ENCODE data around the gene RPL13A. TPM values are rescaled to one million over a fixed set of nuclear protein-coding genes. Genes with fewer than 3 reads are reported as not detected.

RPL13A gene
- total RNA-seq, 1 experiment from 2014 or later: 3,286 TPM

DNA sequence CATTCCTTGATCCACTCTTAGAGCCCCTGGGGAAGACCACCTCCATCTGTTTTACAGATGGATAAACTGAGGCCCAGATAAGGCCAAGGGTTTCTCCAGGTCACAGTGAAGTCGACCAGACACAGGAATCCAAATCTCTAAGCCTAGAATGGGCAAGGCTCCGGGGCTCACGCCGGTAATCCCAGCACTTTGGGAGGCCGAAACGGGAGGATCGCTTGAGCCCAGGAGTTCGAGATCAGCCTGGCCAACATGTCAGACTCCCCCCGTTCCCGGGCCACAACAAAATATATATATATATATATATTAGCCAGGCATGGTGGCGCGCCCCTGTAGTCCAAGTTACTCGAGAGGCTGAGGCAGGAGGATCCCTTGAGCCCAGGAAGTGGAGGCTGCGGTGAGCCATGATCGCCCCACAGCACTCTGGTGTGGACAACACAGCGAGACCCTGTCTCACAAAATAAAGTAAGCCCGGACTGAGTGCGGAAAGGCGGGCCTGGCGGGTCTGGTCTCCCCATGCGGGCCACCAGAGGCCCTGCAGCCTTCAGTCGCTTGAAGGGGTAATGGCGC lies 615 bp upstream of the RPL13A start:
- Histone ChIP-seq H3K4me2 (ENCODE audit: insufficient read depth, insufficient read length, low read length) (no peak overlapping the region), H2BK12ac (ENCODE audit: insufficient read length, low read depth, low read length) (no peak overlapping the region), H4K8ac (replicated peaks; ENCODE audit: insufficient read length, low read depth, low read length) (no peak overlapping the region), H3K14ac (ENCODE audit: insufficient read depth, low read length) (no peak overlapping the region), H3K18ac (ENCODE audit: insufficient read length, low read depth, low read length) (peak overlapping the region; percentile 47), H3K9me3 (ENCODE audit: control insufficient read depth, low read depth, low read length) (no peaks in the 10 kb centered on the region), H4K91ac (ENCODE audit: insufficient read length, low read depth, low read length) (no peak overlapping the region), H4K20me1 (ENCODE audit: control insufficient read depth, insufficient read depth, insufficient read length) (no peaks in the 10 kb centered on the region), H3K79me2 (ENCODE audit: insufficient read depth, low read length) (peaks cover 18% of the 10 kb centered on the region), H2BK5ac (ENCODE audit: insufficient read length, low read length) (no peak overlapping the region), H2BK20ac (ENCODE audit: low read depth, low read length, poor library complexity, severe bottlenecking) (no peak overlapping the region), H3K9ac (ENCODE audit: extremely low read depth, insufficient read length, low read length) (no peak overlapping the region), H3K79me1 (ENCODE audit: insufficient read depth, low read depth, low read length, poor library complexity, severe bottlenecking) (no peaks in the 10 kb centered on the region), H3K27ac (ENCODE audit: insufficient read length, low read depth, low read length) (no peak overlapping the region), H2BK120ac (ENCODE audit: low read depth, low read length, poor library complexity, severe bottlenecking) (no peak overlapping the region), H3K27me3 (ENCODE audit: insufficient read depth, low read length) (no peaks in the 10 kb centered on the region), H2AK5ac (ENCODE audit: insufficient read length, low read length) (no peak overlapping the region), H3K23ac (ENCODE audit: insufficient read length, low read depth, low read length) (no peak overlapping the region), H2AFZ (ENCODE audit: low read length) (no peak overlapping the region), H2BK15ac (ENCODE audit: low read depth, low read length) (no peak overlapping the region), H3K4me1 (ENCODE audit: insufficient read depth, low read length) (no peaks in the 10 kb centered on the region), H4K5ac (ENCODE audit: insufficient read length, low read depth, low read length) (no peak overlapping the region), H3K23me2 (ENCODE audit: insufficient read length, low read depth, low read length, poor library complexity, severe bottlenecking) (peaks cover 13% of the 10 kb centered on the region), H3K4ac (ENCODE audit: low read depth, low read length) (no peak overlapping the region), H3K56ac (ENCODE audit: insufficient read length, low read depth, low read length) (no peak overlapping the region), H3T11ph (ENCODE audit: low read length) (no peak overlapping the region)
- TF ChIP-seq, protein P1, sequence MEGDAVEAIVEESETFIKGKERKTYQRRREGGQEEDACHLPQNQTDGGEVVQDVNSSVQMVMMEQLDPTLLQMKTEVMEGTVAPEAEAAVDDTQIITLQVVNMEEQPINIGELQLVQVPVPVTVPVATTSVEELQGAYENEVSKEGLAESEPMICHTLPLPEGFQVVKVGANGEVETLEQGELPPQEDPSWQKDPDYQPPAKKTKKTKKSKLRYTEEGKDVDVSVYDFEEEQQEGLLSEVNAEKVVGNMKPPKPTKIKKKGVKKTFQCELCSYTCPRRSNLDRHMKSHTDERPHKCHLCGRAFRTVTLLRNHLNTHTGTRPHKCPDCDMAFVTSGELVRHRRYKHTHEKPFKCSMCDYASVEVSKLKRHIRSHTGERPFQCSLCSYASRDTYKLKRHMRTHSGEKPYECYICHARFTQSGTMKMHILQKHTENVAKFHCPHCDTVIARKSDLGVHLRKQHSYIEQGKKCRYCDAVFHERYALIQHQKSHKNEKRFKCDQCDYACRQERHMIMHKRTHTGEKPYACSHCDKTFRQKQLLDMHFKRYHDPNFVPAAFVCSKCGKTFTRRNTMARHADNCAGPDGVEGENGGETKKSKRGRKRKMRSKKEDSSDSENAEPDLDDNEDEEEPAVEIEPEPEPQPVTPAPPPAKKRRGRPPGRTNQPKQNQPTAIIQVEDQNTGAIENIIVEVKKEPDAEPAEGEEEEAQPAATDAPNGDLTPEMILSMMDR (conservative IDR thresholded peaks at IDR 0.05): peak; percentile 34; the same call in 1 of the 3 replicates
- no peak for DNase-seq
- Mint-ChIP-seq H3K4me1 (peaks cover 13 to 20% of the 10 kb centered on the region in 2 experiments), H3K36me3 (ENCODE audit: insufficient read depth in 1 of 3, low read depth in 3 of 3) (peaks cover 43% of the 10 kb centered on the region in 3 experiments), H3K4me3 (peak overlapping the region; percentile 91 to 96; a peak in 4 of 5 replicates), H3K27me3 (ENCODE audit: low read depth) (peaks cover 11% of the 10 kb centered on the region; the same call in 1 of the 2 replicates), H3K27ac (peak overlapping the region in 1 of 3 experiments; percentile 100; a peak in 1 of 7 replicates), H3K9me3 (peaks cover 12 to 14% of the 10 kb centered on the region in 2 experiments; a peak in 4 of 5 replicates)
- WGBS (ENCODE audit: extremely low coverage, insufficient read length, low lambda C conversion rate): no CpG with 5 or more reads among the region's 23 CpGs

Measured in H9 (cell line).